H1 (cell line): ENCODE measurements around the gene ZNF777. TPM values are rescaled to one million over a fixed set of nuclear protein-coding genes. Genes with fewer than 3 reads are reported as not detected.

Experiments used
- CTCF ChIA-PET: fragments of 300-600 bp; sonication (Branson Sonifier 250); formaldehyde crosslinking; loops from one replicate; lab custom pipeline; 2021; ENCODE audit not compliant: partially characterized antibody; lab: Charles Lee
- POLR2A ChIA-PET: fragments of 300-600 bp; sonication (Branson Sonifier 250); formaldehyde crosslinking; loops from one replicate; lab custom pipeline; 2021; ENCODE audit warnings: inconsistent platforms; ENCODE audit not compliant: partially characterized antibody; lab: Charles Lee
- DNase-seq, 2 experiments: peaks; one replicate each; pipeline versions ENCODE4 v3.0.0 to v3.0.0-alpha.2; 2010 to 2022; ENCODE audit warnings: low spot score in 2 of 2, low read depth in 1 of 2, mixed read lengths in 1 of 2
- FAIRE-seq: peaks from 2 replicates; lab custom pipeline; 2011; peaks lifted over from hg19 to GRCh38; lab: Jason Lieb, UNC
- H2AFZ ChIP-seq: 2 replicates; pipeline ENCODE4 v1.8.1; 2012; ENCODE audit warnings: low read length, inconsistent platforms
- H2AK5ac ChIP-seq: 2 replicates; pipeline ENCODE4 v1.6.1; 2013; ENCODE audit warnings: low read depth, low read length
- H2BK120ac ChIP-seq: replicated peaks from 2 replicates; pipeline ENCODE3; 2013; ENCODE audit warnings: low read depth, low read length, inconsistent platforms
- H2BK12ac ChIP-seq: 2 replicates; pipeline ENCODE4 v1.6.1; 2013; ENCODE audit warnings: low read depth, low read length
- H2BK15ac ChIP-seq: 2 replicates; pipeline ENCODE4 v1.6.1; 2013; ENCODE audit warnings: low read length
- H2BK20ac ChIP-seq: 2 replicates; pipeline ENCODE4 v1.6.1; 2013; ENCODE audit warnings: low read length
- H2BK5ac ChIP-seq: 2 replicates; pipeline ENCODE4 v1.6.1; 2013; ENCODE audit warnings: low read depth, low read length
- H3K14ac ChIP-seq: 2 replicates; pipeline ENCODE4 v1.6.1; 2013; ENCODE audit warnings: inconsistent platforms; ENCODE audit not compliant: insufficient read length
- H3K18ac ChIP-seq: 2 replicates; pipeline ENCODE4 v1.6.1; 2013; ENCODE audit warnings: low read length; ENCODE audit errors: extremely low read depth
- H3K23ac ChIP-seq: 2 replicates; pipeline ENCODE4 v1.6.1; 2013; ENCODE audit warnings: inconsistent platforms; ENCODE audit not compliant: insufficient read length
- H3K23me2 ChIP-seq: 2 replicates; pipeline ENCODE4 v1.6.1; 2013; ENCODE audit warnings: low read depth, low read length
- H3K27ac ChIP-seq: 2 replicates; pipeline ENCODE4 v1.6.1; 2011; ENCODE audit warnings: low read depth, low read length, inconsistent platforms
- H3K27me3 ChIP-seq, 4 experiments: replicated peaks in 1 of 4; 1 replicate in 1 of 4; 2 replicates in 3 of 4; pipeline versions ENCODE4 v1.6.1 to v1.8.1; 2011 to 2013; ENCODE audit warnings: low read length in 3 of 4, mild to moderate bottlenecking in 3 of 4, inconsistent platforms in 2 of 4, mixed read lengths in 2 of 4, moderate library complexity in 1 of 4; ENCODE audit not compliant: control insufficient read depth in 3 of 4, insufficient read depth in 3 of 4; ENCODE audit errors: extremely low read depth in 1 of 4
- H3K36me3 ChIP-seq, 4 experiments: 2 replicates each; pipeline versions ENCODE4 v1.6.1 to v1.8.1; 2011 to 2013; ENCODE audit warnings: mild to moderate bottlenecking in 4 of 4, low read length in 3 of 4, moderate library complexity in 2 of 4, control low read depth in 1 of 4, inconsistent platforms in 1 of 4; ENCODE audit not compliant: insufficient read depth in 4 of 4, control insufficient read depth in 2 of 4
- H3K4ac ChIP-seq: replicated peaks from 2 replicates; pipeline ENCODE3; 2013; ENCODE audit warnings: low read length, low read depth, mixed read lengths, inconsistent platforms; ENCODE audit not compliant: insufficient read length
- H3K4me1 ChIP-seq, 4 experiments: replicated peaks in 1 of 4; 1 replicate in 1 of 4; 2 replicates in 3 of 4; pipeline versions ENCODE4 v1.6.1 to v1.8.1; 2011 to 2013; ENCODE audit warnings: low read length in 3 of 4, inconsistent platforms in 2 of 4, mixed read lengths in 1 of 4; ENCODE audit not compliant: insufficient read depth in 4 of 4, control insufficient read depth in 3 of 4
- H3K4me2 ChIP-seq, 2 experiments: 2 replicates each; pipeline versions ENCODE4 v1.6.1 to v1.8.1; 2011 to 2013; ENCODE audit warnings: low read depth in 2 of 2, low read length in 2 of 2, control low read depth in 1 of 2, inconsistent platforms in 1 of 2, mild to moderate bottlenecking in 1 of 2; ENCODE audit not compliant: insufficient read depth in 1 of 2
- H3K4me3 ChIP-seq, 4 experiments: fragments of 200-600, 300-600 bp in 1 of 4; sonication (generic), shearing (Covaris generic), sonication (Bioruptor Twin) in 1 of 4; 2 replicates each; pipeline versions ENCODE4 v1.5.1 to v1.8.1; 2011 to 2016; ENCODE audit warnings: low read length in 4 of 4, low read depth in 3 of 4, control low read depth in 2 of 4, inconsistent platforms in 2 of 4, mild to moderate bottlenecking in 2 of 4, mixed read lengths in 1 of 4, moderate library complexity in 1 of 4; ENCODE audit not compliant: insufficient read depth in 2 of 4; ENCODE audit errors: extremely low read depth in 1 of 4
- H3K56ac ChIP-seq: replicated peaks from 2 replicates; pipeline ENCODE3; 2013; ENCODE audit warnings: low read depth, mild to moderate bottlenecking, mixed read lengths, low read length, inconsistent platforms; ENCODE audit not compliant: insufficient read length
- H3K79me1 ChIP-seq: 2 replicates; pipeline ENCODE4 v1.6.1; 2013; ENCODE audit warnings: low read depth, low read length, control low read depth
- H3K79me2 ChIP-seq, 2 experiments: 2 replicates each; pipeline versions ENCODE4 v1.6.1 to v1.8.1; 2012 to 2013; ENCODE audit warnings: low read length in 2 of 2, mild to moderate bottlenecking in 2 of 2, inconsistent platforms in 1 of 2; ENCODE audit not compliant: insufficient read depth in 2 of 2, control insufficient read depth in 1 of 2
- H3K9ac ChIP-seq, 4 experiments: replicated peaks in 1 of 4; 1 replicate in 1 of 4; 2 replicates in 3 of 4; pipeline versions ENCODE4 v1.6.1 to v1.8.1; 2011 to 2013; ENCODE audit warnings: low read depth in 3 of 4, low read length in 3 of 4, control low read depth in 2 of 4, mild to moderate bottlenecking in 2 of 4, moderate library complexity in 2 of 4, inconsistent platforms in 1 of 4; ENCODE audit errors: extremely low read depth in 1 of 4
- H3K9me3 ChIP-seq, 2 experiments: 2 replicates each; pipeline versions ENCODE4 v1.6.1 to v1.8.1; 2012 to 2013; ENCODE audit warnings: mild to moderate bottlenecking in 2 of 2, moderate library complexity in 2 of 2, control low read depth in 1 of 2, inconsistent platforms in 1 of 2, low read depth in 1 of 2, low read length in 1 of 2, mixed read lengths in 1 of 2; ENCODE audit not compliant: insufficient read depth in 2 of 2
- H4K20me1 ChIP-seq, 2 experiments: replicated peaks in 1 of 2; 2 replicates each; pipeline versions ENCODE3 to v1.8.1; 2011 to 2013; ENCODE audit warnings: inconsistent platforms in 2 of 2, low read length in 2 of 2, mild to moderate bottlenecking in 1 of 2; ENCODE audit not compliant: insufficient read depth in 2 of 2, control insufficient read depth in 1 of 2
- H4K5ac ChIP-seq: 2 replicates; pipeline ENCODE4 v1.6.1; 2013; ENCODE audit warnings: low read length, low read depth, mixed read lengths, inconsistent platforms; ENCODE audit not compliant: insufficient read length
- H4K8ac ChIP-seq: 2 replicates; pipeline ENCODE4 v1.8.0; 2013; ENCODE audit warnings: mild to moderate bottlenecking, moderate library complexity, low read length, inconsistent platforms; ENCODE audit not compliant: insufficient read depth; ENCODE audit errors: extremely low read depth
- H4K91ac ChIP-seq: replicated peaks from 2 replicates; pipeline ENCODE3; 2013; ENCODE audit warnings: low read length, mixed read lengths, inconsistent platforms; ENCODE audit not compliant: insufficient read length
- ASH2L ChIP-seq: fragments of 200-600, 300-600 bp; sonication (generic); IDR thresholded peaks from one replicate; pipeline ENCODE4 v1.7.1; 2017; ENCODE audit warnings: low read length
- WGBS, 2 experiments: shearing (Covaris generic) in 1 of 2; methylation state at CpG; one replicate each; pipeline versions ENCODE4 v1.1.6 to v1.1.7; 2013 to 2015; ENCODE audit warnings: low lambda C conversion rate in 2 of 2, mixed read lengths in 2 of 2, inconsistent platforms in 1 of 2, low coverage in 1 of 2, missing lambda C conversion rate in 1 of 2; ENCODE audit not compliant: insufficient replicate concordance in 2 of 2, insufficient coverage in 1 of 2, insufficient read length in 1 of 2; ENCODE audit errors: extremely low coverage in 1 of 2, missing lambda C conversion rate in 1 of 2; 5-methylcytosine and 5-hydroxymethylcytosine counted together
- polyA plus RNA-seq, 7 experiments: library from polyadenylated mRNA; depleted of rRNA in 3 of 7; stranded (reverse) in 5 of 7; unstranded in 2 of 7; fragments of >200 nt in 5 of 7; fragments of 200-250 nt in 2 of 7; gene quantifications; 1 replicate in 5 of 7; 2 replicates in 1 of 7; 4 replicates in 1 of 7; pipeline versions ENCODE4 v1.2.1 to v1.2.3, GENCODE V29; 2011 to 2013; ENCODE audit warnings: missing spikeins in 2 of 7, mixed read lengths in 2 of 7
- total RNA-seq: library from RNA; stranded (reverse); fragmentation: NEBNext Ultra II Directional; extraction: Animal tissue kit (Norgen Biotek cat#: 25700); gene quantifications from 2 replicates; pipeline ENCODE4 v1.2.1, GENCODE V29; 2021
- TF ChIP-seq, protein P1 (sequence below): IDR thresholded peaks from 2 replicates; pipeline ENCODE4 v1.6.1; 2011; ENCODE audit warnings: low read length, improper control_type of control experiment

Gene ZNF777
- total and polyA plus RNA-seq, 2 of the 8 experiments (the other 6 are each of a cell fraction or from before 2014, with no cell fraction given) = 8.0 to 10.1 TPM

DNA sequence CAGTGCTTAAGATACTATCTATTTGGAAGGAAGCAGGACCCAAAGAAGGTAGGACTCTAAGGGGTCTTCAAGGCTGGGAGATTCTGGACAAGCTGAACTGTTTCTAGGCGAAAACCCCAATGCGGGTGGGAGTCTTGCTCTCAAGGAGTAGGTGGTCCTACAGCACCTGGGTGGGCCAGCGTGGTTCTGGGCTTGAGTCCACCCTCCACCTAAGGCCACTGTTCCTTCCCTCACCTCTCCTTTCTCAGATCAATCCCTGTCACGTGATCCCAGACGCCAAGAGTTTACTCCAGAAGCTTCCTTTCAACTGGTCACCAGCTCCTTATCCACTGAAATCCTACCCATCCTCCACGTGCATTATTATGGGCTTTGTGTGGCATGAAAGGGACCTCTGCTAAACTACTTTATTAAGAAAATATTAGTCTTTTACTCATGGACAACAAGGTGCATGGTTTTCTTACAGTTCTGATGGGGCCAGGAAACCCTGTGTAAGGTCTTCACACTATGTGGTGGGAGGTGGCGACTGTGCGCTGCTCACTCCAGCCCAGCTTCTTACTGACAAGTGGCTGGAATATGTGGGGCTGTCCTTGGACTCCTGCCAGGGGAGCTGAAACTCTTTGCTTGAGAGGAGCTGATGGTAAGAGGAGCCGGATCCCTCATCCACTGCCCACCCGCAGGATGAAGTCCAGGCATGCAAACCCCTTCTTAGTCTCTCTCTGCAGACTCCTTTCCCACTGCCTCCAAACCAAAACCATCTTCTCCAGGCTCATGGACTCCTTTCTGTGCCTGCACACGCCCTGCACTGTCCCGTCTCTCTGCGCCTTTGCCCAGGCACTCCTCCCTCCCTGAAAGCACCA is 35.2 kb upstream of the ZNF777 start:
- Histone ChIP-seq H3K4me3 (peak overlapping the region in 2 of 4 experiments; percentile 39 to 82; a peak in 2 of 8 replicates), H3K4me1 (no peaks in the 10 kb centered on the region; a peak in 2 of 7 replicates), H3K56ac (no peak overlapping the region), H3K36me3 (peaks cover 5 to 18% (median 14%) of the 10 kb centered on the region in 4 experiments; a peak in 5 of 8 replicates), H4K20me1 (peaks cover 3 to 6% of the 10 kb centered on the region in 2 experiments), H3K79me2 (peaks cover 0 to 12% of the 10 kb centered on the region in 2 experiments; a peak in 2 of 4 replicates), H2BK120ac (no peak overlapping the region), H4K8ac (no peak overlapping the region), H3K9ac (no peak overlapping the region), H2BK15ac (no peak overlapping the region), H2BK12ac (no peak overlapping the region), H2BK5ac (no peak overlapping the region), H3K23me2 (0 out of 2 replicates have a peak, but pooled peaks cover 4% of the 10 kb centered on the region), H3K4me2 (peak overlapping the region; percentile 13 to 84; a peak in 2 of 4 replicates), H3K9me3 (no peaks in the 10 kb centered on the region), H3K18ac (no peak overlapping the region), H2BK20ac (no peak overlapping the region), H4K91ac (no peak overlapping the region), H2AFZ (no peak overlapping the region), H3K4ac (no peak overlapping the region), H4K5ac (no peak overlapping the region), H3K14ac (no peak overlapping the region), H3K27me3 (peaks cover 0 to 3% (median under 1%) of the 10 kb centered on the region in 4 experiments; a peak in 2 of 7 replicates), H2AK5ac (no peak overlapping the region), H3K79me1 (no peaks in the 10 kb centered on the region; the same call in 1 of the 2 replicates), H3K27ac (no peak overlapping the region), H3K23ac (no peak overlapping the region)
- WGBS, 2 experiments = 89% methylated on average over 11 of the region's 13 CpGs; no CpG with 5 or more reads in 1 of the 2 experiments
- FAIRE-seq (no peak), DNase-seq (no peak)
- TF ChIP-seq, protein P1, sequence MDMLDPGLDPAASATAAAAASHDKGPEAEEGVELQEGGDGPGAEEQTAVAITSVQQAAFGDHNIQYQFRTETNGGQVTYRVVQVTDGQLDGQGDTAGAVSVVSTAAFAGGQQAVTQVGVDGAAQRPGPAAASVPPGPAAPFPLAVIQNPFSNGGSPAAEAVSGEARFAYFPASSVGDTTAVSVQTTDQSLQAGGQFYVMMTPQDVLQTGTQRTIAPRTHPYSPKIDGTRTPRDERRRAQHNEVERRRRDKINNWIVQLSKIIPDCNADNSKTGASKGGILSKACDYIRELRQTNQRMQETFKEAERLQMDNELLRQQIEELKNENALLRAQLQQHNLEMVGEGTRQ = no peak
- no peak for TF ChIP-seq ASH2L
- ChIA-PET POLR2A (interaction anchor here (0.6 to 1.9 kb wide), 5 partner anchors 9 to 266 kb away, joined by 3 to 5 read pairs (median 3); no protein-coding TSS in a partner anchor), CTCF (interaction anchor here (0.5 to 2.3 kb wide), 17 partner anchors 9 to 417 kb away, joined by 3 to 12 read pairs (median 3); no protein-coding TSS in a partner anchor)
